ENCODE data around the gene GPALPP1. TPM values are rescaled to one million over a fixed set of nuclear protein-coding genes. Genes with fewer than 3 reads are reported as not detected.
"Not testable (repeated sequence)": the region's sequence is repeated elsewhere in the genome, so short reads cannot be mapped to it uniquely, and the experiment has no call there.

The GPALPP1 gene, protein sequence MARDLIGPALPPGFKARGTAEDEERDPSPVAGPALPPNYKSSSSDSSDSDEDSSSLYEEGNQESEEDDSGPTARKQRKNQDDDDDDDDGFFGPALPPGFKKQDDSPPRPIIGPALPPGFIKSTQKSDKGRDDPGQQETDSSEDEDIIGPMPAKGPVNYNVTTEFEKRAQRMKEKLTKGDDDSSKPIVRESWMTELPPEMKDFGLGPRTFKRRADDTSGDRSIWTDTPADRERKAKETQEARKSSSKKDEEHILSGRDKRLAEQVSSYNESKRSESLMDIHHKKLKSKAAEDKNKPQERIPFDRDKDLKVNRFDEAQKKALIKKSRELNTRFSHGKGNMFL
- 10 to 100 TPM; 28.0 to 37.8 (median 31.7) TPM for total RNA-seq
- 37.9 TPM for total RNA-seq (2013)
- 22.7 to 66.1 (median 41.2) reads per million in 29 experiments for total RNA-seq

DNA sequence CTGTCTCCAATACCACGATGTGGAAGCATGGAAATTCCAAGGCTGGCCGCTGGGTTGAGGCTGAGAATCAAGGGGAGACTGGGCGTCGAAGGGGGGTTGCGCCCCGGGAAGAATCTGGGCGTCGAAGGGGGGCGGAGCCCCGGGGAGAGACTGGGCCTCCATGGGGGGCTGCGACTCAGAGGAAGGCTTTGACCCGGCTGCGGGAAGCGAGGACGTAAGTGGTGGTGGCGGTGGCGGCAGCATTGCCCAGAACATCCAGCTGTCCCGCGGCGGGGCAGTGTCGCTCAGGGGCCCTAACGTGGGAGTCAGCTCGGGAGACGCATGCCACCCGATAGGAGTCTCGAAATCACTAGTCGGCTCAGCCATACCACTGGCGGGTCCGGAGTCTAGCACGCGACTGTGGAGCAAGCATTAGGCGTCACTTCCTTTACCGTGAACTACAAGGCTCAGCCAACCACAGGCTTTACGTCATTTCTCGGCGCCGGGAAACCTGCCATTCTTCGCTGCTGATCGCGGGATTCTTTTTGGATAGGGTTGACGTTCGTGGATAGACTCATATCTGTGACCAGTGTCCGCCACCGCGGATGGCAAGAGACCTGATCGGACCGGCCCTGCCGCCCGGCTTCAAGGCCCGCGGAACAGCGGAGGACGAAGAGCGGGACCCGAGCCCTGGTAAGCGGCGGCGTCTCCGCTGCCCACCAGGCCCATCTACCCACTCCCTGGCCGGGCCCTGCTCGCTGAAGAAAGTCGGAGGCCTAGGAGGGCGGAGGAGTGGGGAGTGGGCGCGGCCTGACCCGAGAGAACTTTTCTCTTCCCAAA is at the start of gene GPALPP1, which contains the start of gene NUFIP1:
TSS of gene GPALPP1 (plus strand) at position 468 of the 819 bp plus-strand sequence. CDS start at position 585, 117 bp downstream.
TSS of gene NUFIP1 (minus strand) at position 401 of the 819 bp plus-strand sequence. CDS start at position 366, 35 bp downstream.
- under 1% methylated on average over 41 of the region's 66 CpGs for WGBS (ENCODE audit: insufficient coverage)

DNA sequence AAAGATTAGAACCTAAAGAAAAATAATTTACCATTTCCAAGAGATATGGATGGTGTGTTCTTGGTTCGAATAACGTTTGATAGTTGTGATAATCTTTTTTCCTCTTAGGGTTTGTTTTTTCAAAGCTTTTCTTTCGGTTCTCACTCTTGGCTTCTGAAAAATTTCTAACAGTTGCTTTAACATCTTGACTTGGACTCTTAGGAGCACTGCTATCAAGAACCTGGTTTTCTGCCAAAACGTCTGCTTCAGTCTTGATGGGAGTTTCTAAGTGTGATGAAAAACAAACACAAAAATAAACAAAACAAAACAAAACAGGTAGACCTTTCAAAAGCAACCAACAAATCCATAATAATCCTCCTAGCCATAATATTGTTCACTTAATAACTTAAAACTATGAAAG is 45.9 kb upstream of the GPALPP1 start:
- H3K27me3 Mint-ChIP-seq; H3K27ac ChIP-seq (ENCODE audit: low read length); H3K4me3 Mint-ChIP-seq; H3K4me1 Mint-ChIP-seq; H3K4me3 ChIP-seq (ENCODE audit: control insufficient read depth in 1 of 2, extremely low read depth in 1 of 2, low read length in 1 of 2); H3K9me3 ChIP-seq; H3K27me3 ChIP-seq (replicated peaks in 1 of 2; ENCODE audit: control insufficient read depth in 2 of 2, extremely low read depth in 1 of 2, insufficient read depth in 2 of 2, low read length in 1 of 2); H3K9me3 Mint-ChIP-seq; H3K4me1 ChIP-seq (ENCODE audit: control insufficient read depth in 1 of 2, extremely low read depth in 1 of 2, insufficient read depth in 2 of 2, low read length in 2 of 2); H3K36me3 ChIP-seq (ENCODE audit: control insufficient read depth in 2 of 2, extremely low read depth in 1 of 2, insufficient read depth in 1 of 2, low read length in 1 of 2); DNase-seq; ATAC-seq (replicated peaks in 1 of 4); POLR2A ChIA-PET: not testable (repeated sequence)
- Mint-ChIP-seq H3K27ac (peak overlapping the region in 1 of 2 donors; percentile 41), H3K36me3 (peaks cover 17% of the 10 kb centered on the region)
- CTCF ChIA-PET, result interaction anchor here in 1 of 2 donors (0.7 kb wide), 1 partner anchor 21 kb away, joined by 3 read pairs; no protein-coding TSS in a partner anchor
- no CpG with 5 or more reads among the region's 4 CpGs for WGBS (ENCODE audit: insufficient coverage)

More for the DNA sequence above, at the start of gene GPALPP1, which contains the start of gene NUFIP1:
- H3K36me3 Mint-ChIP-seq, result peaks cover 12% of the 10 kb centered on the region
- DNase-seq (peak; percentile 70 to 96 (median 91)), ATAC-seq (replicated peaks in 1 of 4) (peak; percentile 96 to 98 (median 98))
- no peaks in the 10 kb centered on the region for H3K36me3 ChIP-seq (ENCODE audit: control insufficient read depth in 2 of 2, extremely low read depth in 1 of 2, insufficient read depth in 1 of 2, low read length in 1 of 2)
- H3K4me1 Mint-ChIP-seq, result peaks cover 61 to 70% (median 66%) of the 10 kb centered on the region in 3 donors
- H3K27ac ChIP-seq (ENCODE audit: low read length), result peak within 1 kb of the TSS; percentile 90
- CTCF ChIA-PET, result interaction anchor here in 1 of 2 donors (0.5 to 1.2 kb wide), 3 partner anchors 71 to 505 kb away, joined by 3 to 4 read pairs (median 3); no protein-coding TSS in a partner anchor
- H3K9me3 ChIP-seq, result no peaks in the 10 kb centered on the region
- H3K27me3 ChIP-seq (replicated peaks in 1 of 2; ENCODE audit: control insufficient read depth in 2 of 2, extremely low read depth in 1 of 2, insufficient read depth in 2 of 2, low read length in 1 of 2), result no peaks in the 10 kb centered on the region
- peak within 1 kb of the TSS; percentile 88 to 95 for H3K27ac Mint-ChIP-seq
- H3K4me3 Mint-ChIP-seq, result peak within 1 kb of the TSS; percentile 96 to 99 (median 98)
- peaks cover 16 to 25% of the 10 kb centered on the region in 2 experiments for H3K4me1 ChIP-seq (ENCODE audit: control insufficient read depth in 1 of 2, extremely low read depth in 1 of 2, insufficient read depth in 2 of 2, low read length in 2 of 2)
- H3K4me3 ChIP-seq (ENCODE audit: control insufficient read depth in 1 of 2, extremely low read depth in 1 of 2, low read length in 1 of 2), result peak within 1 kb of the TSS; percentile 94 to 99
- H3K27me3 Mint-ChIP-seq, result no peaks in the 10 kb centered on the region
- no peaks in the 10 kb centered on the region for H3K9me3 Mint-ChIP-seq
- POLR2A ChIA-PET, result interaction anchor here in 1 of 2 donors (0.6 kb wide), 1 partner anchor 71 kb away, joined by 3 read pairs; no protein-coding TSS in a partner anchor

DNA sequence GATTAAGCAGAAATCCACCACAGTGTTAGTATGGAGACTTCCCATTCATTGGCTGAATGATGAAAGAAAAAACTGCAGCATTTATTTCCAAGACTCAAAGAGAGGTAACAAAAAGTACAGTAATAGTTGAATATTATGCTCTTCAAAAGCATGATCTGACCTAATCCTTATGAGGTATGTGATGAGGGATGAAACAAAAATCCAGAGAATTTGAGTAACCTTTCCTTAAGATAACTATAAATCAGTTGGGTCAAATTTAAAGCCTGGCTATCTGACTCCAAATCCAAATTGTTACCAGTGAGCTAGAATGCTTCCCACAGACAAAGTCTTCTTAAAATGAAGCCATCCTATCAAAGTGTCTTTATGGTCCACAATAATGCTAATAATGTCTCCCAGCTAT is 38.2 kb upstream of the GPALPP1 start:
- Histone ChIP-seq H3K27ac (ENCODE audit: low read length) (no peak overlapping the region), H3K4me3 (ENCODE audit: control insufficient read depth in 1 of 2, extremely low read depth in 1 of 2, low read length in 1 of 2) (no peak overlapping the region), H3K9me3 (no peaks in the 10 kb centered on the region), H3K36me3 (ENCODE audit: control insufficient read depth in 2 of 2, extremely low read depth in 1 of 2, insufficient read depth in 1 of 2, low read length in 1 of 2) (peaks cover 0 to 2% of the 10 kb centered on the region in 2 donors), H3K27me3 (replicated peaks in 1 of 2; ENCODE audit: control insufficient read depth in 2 of 2, extremely low read depth in 1 of 2, insufficient read depth in 2 of 2, low read length in 1 of 2) (no peaks in the 10 kb centered on the region), H3K4me1 (ENCODE audit: control insufficient read depth in 1 of 2, extremely low read depth in 1 of 2, insufficient read depth in 2 of 2, low read length in 2 of 2) (no peaks in the 10 kb centered on the region)
- H3K9me3 Mint-ChIP-seq, result no peaks in the 10 kb centered on the region
- H3K27ac Mint-ChIP-seq, result no peak overlapping the region
- ATAC-seq (replicated peaks in 1 of 4) (no peak), DNase-seq (no peak)
- CTCF ChIA-PET, result interaction anchor here in 1 of 2 donors (0.5 to 0.6 kb wide), 3 partner anchors 9 to 1844 kb away, joined by 3 to 5 read pairs (median 5); no protein-coding TSS in a partner anchor
- no peak overlapping the region for H3K4me3 Mint-ChIP-seq
- H3K4me1 Mint-ChIP-seq, result no peaks in the 10 kb centered on the region
- peaks cover 40% of the 10 kb centered on the region for H3K36me3 Mint-ChIP-seq
- POLR2A ChIA-PET, result no interaction called here
- H3K27me3 Mint-ChIP-seq, result no peaks in the 10 kb centered on the region

DNA sequence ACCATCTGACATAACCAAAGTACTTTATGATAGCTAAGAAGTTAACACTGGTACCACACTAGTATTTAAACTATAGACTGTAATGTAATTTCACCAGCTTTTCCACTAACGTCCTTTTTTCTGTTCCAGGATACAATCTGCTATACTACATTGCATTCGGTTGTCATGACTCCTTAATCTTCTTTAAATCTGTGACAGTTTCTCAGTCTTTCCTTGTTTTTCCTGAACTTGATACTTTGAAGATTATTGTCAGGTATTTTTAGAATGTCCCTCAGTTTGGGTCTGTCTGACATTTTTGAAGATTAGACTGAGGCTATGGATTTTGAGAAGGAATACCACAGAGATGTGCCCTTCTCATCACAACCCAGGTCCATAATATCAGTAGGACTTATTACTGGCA is 36.7 kb upstream of the GPALPP1 start:
- no peaks in the 10 kb centered on the region for H3K27me3 Mint-ChIP-seq

DNA sequence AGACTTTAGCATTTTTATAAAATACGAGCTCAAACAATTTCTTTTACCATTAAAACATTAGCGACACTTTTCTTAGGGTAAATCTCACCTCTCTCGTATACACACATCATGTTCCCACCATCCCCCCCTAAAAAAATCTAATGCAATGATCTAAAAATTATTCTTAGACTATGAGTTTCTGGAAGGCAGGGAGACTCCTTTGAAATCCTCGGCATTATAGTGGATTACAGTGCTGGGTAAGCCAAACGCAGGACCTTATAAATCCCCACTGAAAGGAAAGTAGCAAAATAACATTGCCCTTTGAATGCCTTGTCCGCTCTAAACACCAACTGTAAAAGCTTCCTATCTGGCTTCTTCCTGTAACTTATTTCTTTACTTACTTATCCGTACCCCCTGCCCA is 35.1 kb upstream of the GPALPP1 start:
- WGBS (ENCODE audit: insufficient coverage), result 90% methylated on average over 2 of the region's 7 CpGs
- no peak overlapping the region for H3K27ac ChIP-seq (ENCODE audit: low read length)
- no peaks in the 10 kb centered on the region for H3K4me1 ChIP-seq (ENCODE audit: control insufficient read depth in 1 of 2, extremely low read depth in 1 of 2, insufficient read depth in 2 of 2, low read length in 2 of 2)
- Mint-ChIP-seq H3K36me3 (peaks cover 42% of the 10 kb centered on the region), H3K27ac (no peak overlapping the region), H3K27me3 (no peaks in the 10 kb centered on the region), H3K4me1 (no peaks in the 10 kb centered on the region), H3K9me3 (no peaks in the 10 kb centered on the region), H3K4me3 (no peak overlapping the region)
- no peaks in the 10 kb centered on the region for H3K27me3 ChIP-seq (replicated peaks in 1 of 2; ENCODE audit: control insufficient read depth in 2 of 2, extremely low read depth in 1 of 2, insufficient read depth in 2 of 2, low read length in 1 of 2)
- peaks cover 0 to 9% of the 10 kb centered on the region in 2 donors for H3K36me3 ChIP-seq (ENCODE audit: control insufficient read depth in 2 of 2, extremely low read depth in 1 of 2, insufficient read depth in 1 of 2, low read length in 1 of 2)
- ChIA-PET POLR2A (interaction anchor here in 1 of 2 donors (0.7 kb wide), 1 partner anchor 568 kb away, joined by 3 read pairs; no protein-coding TSS in a partner anchor), CTCF (no interaction called here)
- H3K9me3 ChIP-seq, result no peaks in the 10 kb centered on the region
- H3K4me3 ChIP-seq (ENCODE audit: control insufficient read depth in 1 of 2, extremely low read depth in 1 of 2, low read length in 1 of 2), result no peak overlapping the region
- ATAC-seq (replicated peaks in 1 of 4) (no peak), DNase-seq (no peak)

More for the DNA sequence above, 36.7 kb upstream of the GPALPP1 start:
- no peak for ATAC-seq (replicated peaks in 1 of 4)
- Mint-ChIP-seq H3K27ac (no peak overlapping the region), H3K36me3 (peaks cover 44% of the 10 kb centered on the region), H3K9me3 (no peaks in the 10 kb centered on the region), H3K4me3 (no peak overlapping the region), H3K4me1 (no peaks in the 10 kb centered on the region)
- H3K27ac ChIP-seq (ENCODE audit: low read length), result no peak overlapping the region
- no peak overlapping the region for H3K4me3 ChIP-seq (ENCODE audit: control insufficient read depth in 1 of 2, extremely low read depth in 1 of 2, low read length in 1 of 2)
- H3K4me1 ChIP-seq (ENCODE audit: control insufficient read depth in 1 of 2, extremely low read depth in 1 of 2, insufficient read depth in 2 of 2, low read length in 2 of 2), result no peaks in the 10 kb centered on the region
- H3K9me3 ChIP-seq, result no peaks in the 10 kb centered on the region
- no peaks in the 10 kb centered on the region for H3K27me3 ChIP-seq (replicated peaks in 1 of 2; ENCODE audit: control insufficient read depth in 2 of 2, extremely low read depth in 1 of 2, insufficient read depth in 2 of 2, low read length in 1 of 2)
- DNase-seq, result no peak
- WGBS (ENCODE audit: insufficient coverage), result no CpG with 5 or more reads among the region's 2 CpGs
- CTCF ChIA-PET, result interaction anchor here in 1 of 2 donors (0.5 to 1.1 kb wide), 2 partner anchors 10 to 461 kb away, joined by 3 to 4 read pairs; no protein-coding TSS in a partner anchor
- peaks cover 0 to 2% of the 10 kb centered on the region in 2 donors for H3K36me3 ChIP-seq (ENCODE audit: control insufficient read depth in 2 of 2, extremely low read depth in 1 of 2, insufficient read depth in 1 of 2, low read length in 1 of 2)
- POLR2A ChIA-PET, result interaction anchor here in 1 of 2 donors (0.9 kb wide), 1 partner anchor 10 kb away, joined by 3 read pairs; no protein-coding TSS in a partner anchor

DNA sequence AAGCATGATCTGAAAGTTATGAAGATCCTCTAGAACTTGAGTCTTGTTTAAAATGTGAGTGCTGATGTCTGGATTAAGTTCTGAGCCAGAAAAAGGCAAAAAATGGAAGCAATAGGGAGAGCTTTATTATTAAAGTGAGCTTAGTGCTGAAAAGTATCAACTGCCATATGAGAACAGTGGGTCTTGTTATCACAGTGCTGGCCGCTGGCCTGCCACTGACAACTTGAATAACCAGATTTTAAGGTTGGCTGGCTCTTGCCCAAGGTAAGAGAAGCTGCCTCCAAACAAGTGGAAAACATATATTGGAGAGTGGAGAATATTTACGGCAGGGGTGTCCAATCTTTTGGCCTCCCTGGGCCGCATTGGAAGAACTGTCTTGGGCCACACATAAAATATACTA is 33.9 kb upstream of the GPALPP1 start:
- no peaks in the 10 kb centered on the region for H3K27me3 ChIP-seq (replicated peaks in 1 of 2; ENCODE audit: control insufficient read depth in 2 of 2, extremely low read depth in 1 of 2, insufficient read depth in 2 of 2, low read length in 1 of 2)
- Mint-ChIP-seq H3K4me3 (no peak overlapping the region), H3K9me3 (no peaks in the 10 kb centered on the region), H3K27ac (no peak overlapping the region), H3K27me3 (no peaks in the 10 kb centered on the region), H3K36me3 (peaks cover 39% of the 10 kb centered on the region), H3K4me1 (no peaks in the 10 kb centered on the region)
- WGBS (ENCODE audit: insufficient coverage), result 94% methylated on average over 2 of the region's 3 CpGs
- POLR2A ChIA-PET, result interaction anchor here in 1 of 2 donors (0.6 kb wide), 1 partner anchor 481 kb away, joined by 3 read pairs; no protein-coding TSS in a partner anchor
- no peak overlapping the region for H3K27ac ChIP-seq (ENCODE audit: low read length)
- no peaks in the 10 kb centered on the region for H3K4me1 ChIP-seq (ENCODE audit: control insufficient read depth in 1 of 2, extremely low read depth in 1 of 2, insufficient read depth in 2 of 2, low read length in 2 of 2)
- no peak overlapping the region for H3K4me3 ChIP-seq (ENCODE audit: control insufficient read depth in 1 of 2, extremely low read depth in 1 of 2, low read length in 1 of 2)
- no peaks in the 10 kb centered on the region for H3K9me3 ChIP-seq
- ATAC-seq (replicated peaks in 1 of 4), result no peak
- peaks cover 0 to 11% of the 10 kb centered on the region in 2 donors for H3K36me3 ChIP-seq (ENCODE audit: control insufficient read depth in 2 of 2, extremely low read depth in 1 of 2, insufficient read depth in 1 of 2, low read length in 1 of 2)
- CTCF ChIA-PET, result interaction anchor here in 1 of 2 donors (1.1 kb wide), 1 partner anchor 471 kb away, joined by 3 read pairs; no protein-coding TSS in a partner anchor
- DNase-seq, result no peak

All from T-cell (primary cell).